GM21528 (cell line): ENCODE results near the gene AFF3.

ENCODE experiments used
- ATAC-seq: cut with Tn5 transposase; IDR thresholded peaks from one replicate; pipeline ENCODE4 v1.9.1; 2021; ENCODE audit warnings: mild to moderate bottlenecking, moderate library complexity; ENCODE audit not compliant: unreplicated experiment, low FRiP score

AFF3 gene

GRCh38 chr2:99900556-99900955 is 241.8 kb downstream of the AFF3 start:
- ATAC-seq = no peak

- ATAC-seq = no peak
Measured at GRCh38 chr2:99899882-99900281, 242.5 kb downstream of the AFF3 start.

GRCh38 chr2:99899058-99899855 is 243.1 kb downstream of the AFF3 start:
- no peak for ATAC-seq

- ATAC-seq = no peak
Measured at GRCh38 chr2:99898336-99899048, 243.9 kb downstream of the AFF3 start.

GRCh38 chr2:99891428-99891780 is 251.0 kb downstream of the AFF3 start:
- no peak for ATAC-seq

- no peak for ATAC-seq
Measured at GRCh38 chr2:99890568-99891427, 251.6 kb downstream of the AFF3 start.

- ATAC-seq = no peak
Measured at GRCh38 chr2:99888617-99889016, 253.8 kb downstream of the AFF3 start.

- no peak for ATAC-seq
Measured at GRCh38 chr2:99886418-99886817, 256.0 kb downstream of the AFF3 start.

- no peak for ATAC-seq
Measured at GRCh38 chr2:99883358-99883757, 259.0 kb downstream of the AFF3 start.

GRCh38 chr2:99881901-99882591 is 260.3 kb downstream of the AFF3 start:
- no peak for ATAC-seq

GRCh38 chr2:99880964-99881294 is 261.5 kb downstream of the AFF3 start:
- no peak for ATAC-seq

GRCh38 chr2:99880148-99880963 is 262.0 kb downstream of the AFF3 start:
- no peak for ATAC-seq

GRCh38 chr2:99879481-99879880 is 262.9 kb downstream of the AFF3 start:
- ATAC-seq = no peak

GRCh38 chr2:99878581-99879350 is 263.6 kb downstream of the AFF3 start:
- ATAC-seq = no peak

GRCh38 chr2:99877963-99878362 is 264.4 kb downstream of the AFF3 start:
- no peak for ATAC-seq

- ATAC-seq = no peak
Measured at GRCh38 chr2:99876956-99877355, 265.4 kb downstream of the AFF3 start.

- no peak for ATAC-seq
Measured at GRCh38 chr2:99875627-99876201, 266.7 kb downstream of the AFF3 start.

GRCh38 chr2:99868260-99868659 is 274.1 kb downstream of the AFF3 start:
- no peak for ATAC-seq

- ATAC-seq = no peak
Measured at GRCh38 chr2:99867770-99868169, 274.6 kb downstream of the AFF3 start.
